ENCODE results near the gene SESN1.

- TF ChIP-seq MAX (CRISPR knock-in tag; IDR thresholded peaks at IDR 0.05) (no peak), ELF4 (CRISPR knock-in tag; IDR thresholded peaks at IDR 0.05; ENCODE audit: low read depth) (no peak), CTCF (IDR thresholded peaks at IDR 0.05) (no peak)
These were observed 12.5 kb downstream of the SESN1 start for GRCh38 chr6:109082188-109082577.
